CD4-positive, alpha-beta memory T cell (primary cell): ENCODE measurements around the gene EXOG. TPM values are rescaled to one million over a fixed set of nuclear protein-coding genes. Genes with fewer than 3 reads are reported as not detected.

ENCODE experiments used
- CTCF ChIA-PET: fragments of 350-600 bp; sonication (Branson Sonifier 250); formaldehyde crosslinking; loops from one replicate; lab custom pipeline; 2021; ENCODE audit warnings: inconsistent platforms; ENCODE audit not compliant: partially characterized antibody; lab: Charles Lee
- POLR2A ChIA-PET: fragments of 350-600 bp; sonication (Branson Sonifier 250); formaldehyde crosslinking; loops from one replicate; lab custom pipeline; 2021; ENCODE audit not compliant: partially characterized antibody; lab: Charles Lee
- DNase-seq, 5 donors: peaks; one replicate each; pipeline versions ENCODE4 v3.0.0 to v3.0.0-alpha.2; 2020 to 2022; ENCODE audit warnings: mixed read lengths in 1 of 5
- H3K27ac ChIP-seq: one replicate; pipeline ENCODE4 v1.7.0; 2013; ENCODE audit warnings: low read depth, low read length
- H3K27me3 ChIP-seq: 2 replicates; pipeline ENCODE4 v1.7.0; 2013; ENCODE audit warnings: mild to moderate bottlenecking, low read length, moderate library complexity; ENCODE audit not compliant: insufficient read depth
- H3K36me3 ChIP-seq: 2 replicates; pipeline ENCODE4 v1.7.0; 2013; ENCODE audit warnings: mild to moderate bottlenecking, low read length, moderate library complexity; ENCODE audit not compliant: insufficient read depth
- H3K4me1 ChIP-seq: 2 replicates; pipeline ENCODE4 v1.7.0; 2013; ENCODE audit warnings: mild to moderate bottlenecking, low read length, moderate library complexity; ENCODE audit not compliant: insufficient read depth
- H3K4me3 ChIP-seq, 2 donors: one replicate each; pipeline ENCODE4 v1.7.0; 2013; ENCODE audit warnings: low read length in 2 of 2, mild to moderate bottlenecking in 1 of 2
- H3K9me3 ChIP-seq, 2 donors: one replicate each; pipeline ENCODE4 v1.7.0; 2013; ENCODE audit warnings: low read length in 2 of 2, control low read depth in 1 of 2; ENCODE audit not compliant: control insufficient read depth in 1 of 2
- H3K27ac Mint-ChIP-seq, 7 donors: one replicate each; pipeline ENCODE4 v1.8.0; 2020 to 2021; ENCODE audit warnings: mixed read lengths in 7 of 7, mild to moderate bottlenecking in 6 of 7, inconsistent platforms in 3 of 7, moderate library complexity in 3 of 7
- H3K27me3 Mint-ChIP-seq, 2 donors: one replicate each; pipeline ENCODE4 v1.8.0; 2020 to 2021; ENCODE audit warnings: mixed read lengths in 2 of 2
- H3K36me3 Mint-ChIP-seq, 2 donors: one replicate each; pipeline ENCODE4 v1.8.0; 2020 to 2021; ENCODE audit warnings: mixed read lengths in 2 of 2, inconsistent platforms in 1 of 2, mild to moderate bottlenecking in 1 of 2
- H3K4me1 Mint-ChIP-seq, 4 donors: one replicate each; pipeline ENCODE4 v1.8.0; 2020 to 2021; ENCODE audit warnings: mixed read lengths in 4 of 4, mild to moderate bottlenecking in 1 of 4
- H3K4me3 Mint-ChIP-seq, 8 donors: one replicate each; pipeline ENCODE4 v1.8.0; 2020 to 2021; ENCODE audit warnings: mixed read lengths in 8 of 8, mild to moderate bottlenecking in 7 of 8, moderate library complexity in 6 of 8, inconsistent platforms in 3 of 8
- H3K9me3 Mint-ChIP-seq, 8 donors: one replicate each; pipeline ENCODE4 v1.8.0; 2020 to 2021; ENCODE audit warnings: mixed read lengths in 8 of 8, mild to moderate bottlenecking in 5 of 8, inconsistent platforms in 3 of 8, moderate library complexity in 1 of 8
- intact Hi-C: fragments of 100-400 bp; cut with micrococcal nuclease; formaldehyde crosslinking; loops from one replicate; pipeline ENCODE4 v1.15.1; 2023
- polyA plus RNA-seq, 2 donors: library from polyadenylated mRNA; unstranded; fragments of 300-500 nt; fragmentation: Illumina TruSeq; gene quantifications; one replicate each; pipeline ENCODE4 v1.2.3, GENCODE V29; 2021
- total RNA-seq, 2 experiments: library from RNA; stranded (reverse); gene quantifications; one replicate each; pipeline ENCODE4 v1.2.3, GENCODE V29; 2021

EXOG gene
- total and polyA plus RNA-seq, 4 experiments from 2014 or later = 2.6 to 33.3 (median 21.4) TPM

- Histone ChIP-seq H3K4me1 (no peaks in the 10 kb centered on the region), H3K27me3 (no peaks in the 10 kb centered on the region), H3K36me3 (no peaks in the 10 kb centered on the region), H3K27ac (no peak overlapping the region), H3K9me3 (no peaks in the 10 kb centered on the region), H3K4me3 (no peak overlapping the region)
- H3K4me1 Mint-ChIP-seq = peaks cover 0 to 2% (median 0%) of the 10 kb centered on the region in 4 donors
- H3K27me3 Mint-ChIP-seq = no peaks in the 10 kb centered on the region
- no peaks in the 10 kb centered on the region for H3K9me3 Mint-ChIP-seq
- intact Hi-C loops = no loop called here
- peak overlapping the region in 1 of 7 donors; percentile 3 for H3K27ac Mint-ChIP-seq
- ChIA-PET POLR2A (no interaction called here), CTCF (interaction anchor here (0.7 kb wide), 1 partner anchor 115 kb away, joined by 3 read pairs; no protein-coding TSS in a partner anchor)
- H3K36me3 Mint-ChIP-seq = peaks cover 27 to 29% of the 10 kb centered on the region in 2 donors
- DNase-seq = no peak
- no peak overlapping the region for H3K4me3 Mint-ChIP-seq
These were observed 40.5 kb downstream of the EXOG start for GRCh38 chr3:38536671-38537070.

GRCh38 chr3:38538773-38539353 is 42.7 kb downstream of the EXOG start:
- POLR2A ChIA-PET = interaction anchor here (0.9 kb wide), 1 partner anchor 17 kb away, joined by 3 read pairs; no protein-coding TSS in a partner anchor
- H3K27ac Mint-ChIP-seq = peak overlapping the region in 2 of 7 donors; percentile 3 to 22

DNA sequence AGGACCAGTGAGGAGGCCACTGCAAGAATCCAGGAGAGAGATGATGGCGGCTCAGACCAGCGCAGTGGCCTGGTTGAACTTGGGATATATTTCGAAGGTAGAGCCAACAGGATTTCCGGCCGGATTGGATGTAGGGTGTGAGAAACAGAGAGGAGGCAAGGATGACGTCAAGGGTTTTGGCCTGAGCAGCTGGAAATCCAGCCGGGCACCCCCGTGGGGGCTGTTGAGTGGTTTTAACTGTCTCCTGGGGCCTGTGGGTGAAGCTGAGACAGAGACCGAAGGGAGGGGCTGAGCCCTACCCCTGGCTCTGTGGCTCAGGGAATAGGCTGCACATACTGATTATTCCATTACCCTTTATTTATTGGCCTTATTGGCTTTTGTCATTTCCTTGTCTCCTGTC is 45.7 kb downstream of the EXOG start:
- ChIA-PET POLR2A (no interaction called here), CTCF (no interaction called here)
- Histone ChIP-seq H3K9me3 (no peaks in the 10 kb centered on the region), H3K27me3 (no peaks in the 10 kb centered on the region), H3K4me3 (no peak overlapping the region), H3K36me3 (no peaks in the 10 kb centered on the region), H3K27ac (no peak overlapping the region), H3K4me1 (no peaks in the 10 kb centered on the region)
- no peak overlapping the region for H3K27ac Mint-ChIP-seq
- no peaks in the 10 kb centered on the region for H3K27me3 Mint-ChIP-seq
- peaks cover 4% of the 10 kb centered on the region in 2 donors for H3K36me3 Mint-ChIP-seq
- intact Hi-C loops = no loop called here
- DNase-seq = no peak
- H3K4me1 Mint-ChIP-seq = peaks cover 0 to 2% (median 0%) of the 10 kb centered on the region in 4 donors
- no peak overlapping the region for H3K4me3 Mint-ChIP-seq
- no peaks in the 10 kb centered on the region for H3K9me3 Mint-ChIP-seq

More at GRCh38 chr3:38538773-38539353, 42.7 kb downstream of the EXOG start:
- Mint-ChIP-seq H3K9me3 (no peaks in the 10 kb centered on the region), H3K4me1 (peaks cover 0 to 2% (median 0%) of the 10 kb centered on the region in 4 donors), H3K36me3 (peaks cover 19 to 27% of the 10 kb centered on the region in 2 donors), H3K27me3 (no peaks in the 10 kb centered on the region), H3K4me3 (no peak overlapping the region)
- no peaks in the 10 kb centered on the region for H3K9me3 ChIP-seq
- no peaks in the 10 kb centered on the region for H3K36me3 ChIP-seq
- CTCF ChIA-PET = interaction anchor here (0.9 to 1.0 kb wide), 2 partner anchors 17 to 18 kb away, joined by 3 read pairs; no protein-coding TSS in a partner anchor
- H3K4me1 ChIP-seq = no peaks in the 10 kb centered on the region
- DNase-seq = no peak
- intact Hi-C loops = no loop called here
- no peak overlapping the region for H3K27ac ChIP-seq
- H3K4me3 ChIP-seq = no peak overlapping the region
- H3K27me3 ChIP-seq = no peaks in the 10 kb centered on the region

DNA sequence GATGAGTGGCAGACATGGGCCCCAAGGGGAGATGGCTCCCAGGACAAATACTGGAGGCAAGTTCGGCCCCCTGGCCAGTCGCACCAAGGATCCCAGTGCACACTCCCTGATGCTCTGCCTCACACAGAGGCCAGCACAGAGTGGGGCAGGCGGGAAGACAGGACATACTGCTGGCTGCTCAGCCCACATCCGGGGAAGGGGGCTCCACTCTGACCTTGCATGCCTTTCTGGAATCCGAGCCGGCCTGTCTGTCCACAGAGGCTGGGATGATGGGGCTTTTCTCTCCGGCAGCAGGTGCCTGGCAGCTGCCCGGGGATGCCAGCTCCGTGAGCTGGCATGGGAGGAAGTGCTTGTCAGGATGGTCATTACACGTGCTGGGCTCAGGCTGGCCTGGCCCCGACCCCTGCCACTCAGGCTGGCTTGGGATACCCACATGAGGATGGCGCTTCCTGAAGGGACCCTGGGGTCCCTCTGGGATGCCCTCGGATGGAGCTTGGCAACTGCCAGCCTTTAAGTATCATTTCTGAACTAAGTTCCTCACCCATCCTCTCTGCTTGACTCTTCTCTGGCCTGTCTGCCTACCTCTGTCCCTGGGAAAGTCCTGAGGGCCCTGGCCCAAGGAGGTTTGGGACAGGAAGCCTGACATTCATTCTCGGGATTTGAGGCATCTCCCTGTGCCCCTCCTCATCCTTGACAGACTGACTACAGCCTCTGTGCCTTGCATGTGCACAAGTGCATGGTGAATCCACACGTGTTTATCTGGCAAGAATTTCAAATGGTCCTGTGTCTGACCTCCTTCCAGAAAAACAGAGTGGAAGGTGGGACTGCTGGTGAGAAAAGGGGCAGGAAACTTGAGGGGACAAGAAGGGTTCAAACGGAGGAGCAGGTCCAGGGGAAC is 46.5 kb downstream of the EXOG start:
- H3K4me1 Mint-ChIP-seq = peaks cover 0 to 2% (median 0%) of the 10 kb centered on the region in 4 donors
- no peaks in the 10 kb centered on the region for H3K27me3 Mint-ChIP-seq
- Histone ChIP-seq H3K36me3 (no peaks in the 10 kb centered on the region), H3K4me3 (no peak overlapping the region), H3K27ac (no peak overlapping the region), H3K27me3 (no peaks in the 10 kb centered on the region), H3K4me1 (no peaks in the 10 kb centered on the region), H3K9me3 (no peaks in the 10 kb centered on the region)
- ChIA-PET POLR2A (no interaction called here), CTCF (interaction anchor here (2.1 kb wide), 1 partner anchor 21 kb away, joined by 6 read pairs; no protein-coding TSS in a partner anchor)
- intact Hi-C loops = no loop called here
- peak overlapping the region in 1 of 7 donors; percentile 32 for H3K27ac Mint-ChIP-seq
- no peak overlapping the region for H3K4me3 Mint-ChIP-seq
- peaks cover 2 to 4% of the 10 kb centered on the region in 2 donors for H3K36me3 Mint-ChIP-seq
- no peaks in the 10 kb centered on the region for H3K9me3 Mint-ChIP-seq
- no peak for DNase-seq

DNA sequence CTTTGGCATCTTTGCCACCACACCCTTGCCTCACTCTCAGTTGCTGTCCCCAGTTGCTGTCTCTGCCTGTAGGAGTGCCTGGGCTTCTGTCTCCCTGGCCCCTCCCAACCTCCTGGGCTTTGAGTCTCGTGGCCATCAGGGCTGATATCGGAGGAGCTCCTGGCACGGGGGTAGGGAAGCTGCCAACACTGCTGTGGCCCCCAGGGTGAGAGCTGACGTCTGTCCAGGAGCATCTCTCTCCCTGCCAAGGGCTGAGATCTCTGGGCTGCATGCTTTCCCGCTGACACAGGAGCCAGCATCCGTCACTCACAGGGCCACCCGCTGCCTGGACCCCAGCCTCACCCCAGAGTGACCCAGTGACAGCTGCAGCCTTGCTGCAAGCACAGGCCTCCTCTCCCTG is 47.4 kb downstream of the EXOG start:
- no peaks in the 10 kb centered on the region for H3K36me3 ChIP-seq
- peaks cover 2 to 4% of the 10 kb centered on the region in 2 donors for H3K36me3 Mint-ChIP-seq
- peaks cover 0 to 2% (median 0%) of the 10 kb centered on the region in 4 donors for H3K4me1 Mint-ChIP-seq
- no peaks in the 10 kb centered on the region for H3K9me3 Mint-ChIP-seq
- H3K27me3 Mint-ChIP-seq = no peaks in the 10 kb centered on the region
- no peak overlapping the region for H3K4me3 Mint-ChIP-seq
- no peak overlapping the region for H3K27ac ChIP-seq
- H3K4me1 ChIP-seq = no peaks in the 10 kb centered on the region
- DNase-seq = no peak
- intact Hi-C loops = no loop called here
- ChIA-PET CTCF (interaction anchor here (2.1 kb wide), 1 partner anchor 22 kb away, joined by 6 read pairs; no protein-coding TSS in a partner anchor), POLR2A (no interaction called here)
- no peak overlapping the region for H3K27ac Mint-ChIP-seq
- H3K27me3 ChIP-seq = no peaks in the 10 kb centered on the region
- no peak overlapping the region for H3K4me3 ChIP-seq
- no peaks in the 10 kb centered on the region for H3K9me3 ChIP-seq

DNA sequence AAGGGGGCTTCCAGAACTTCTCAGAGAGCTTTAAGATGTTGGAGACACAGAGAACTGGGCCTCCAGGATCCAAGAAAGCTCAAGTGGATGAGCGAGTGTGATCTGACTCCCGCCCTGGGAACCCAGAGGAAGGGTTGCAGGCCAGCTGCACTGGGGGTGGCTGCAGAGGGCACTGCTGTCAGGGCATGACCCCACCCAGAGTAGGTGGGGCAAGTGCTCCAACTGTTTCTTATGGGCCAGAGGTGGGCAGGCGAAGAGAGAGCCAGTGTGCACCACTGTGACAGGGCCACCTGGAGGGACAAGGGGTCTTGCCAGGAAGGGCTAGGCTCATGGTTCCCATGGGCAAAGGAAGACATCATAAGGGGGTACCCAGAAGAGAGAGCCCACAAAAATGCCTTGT is 48.8 kb downstream of the EXOG start:
- POLR2A ChIA-PET = no interaction called here
- no peaks in the 10 kb centered on the region for H3K27me3 Mint-ChIP-seq
- H3K9me3 Mint-ChIP-seq = no peaks in the 10 kb centered on the region
- no peaks in the 10 kb centered on the region for H3K36me3 Mint-ChIP-seq
- no peak overlapping the region for H3K27ac Mint-ChIP-seq
- intact Hi-C loops = no loop called here
- no peaks in the 10 kb centered on the region for H3K4me1 Mint-ChIP-seq
- Histone ChIP-seq H3K27ac (no peak overlapping the region), H3K4me3 (no peak overlapping the region), H3K36me3 (no peaks in the 10 kb centered on the region), H3K9me3 (no peaks in the 10 kb centered on the region), H3K4me1 (no peaks in the 10 kb centered on the region), H3K27me3 (no peaks in the 10 kb centered on the region)
- DNase-seq = no peak
- H3K4me3 Mint-ChIP-seq = no peak overlapping the region
- CTCF ChIA-PET = interaction anchor here (2.1 kb wide), 1 partner anchor 24 kb away, joined by 6 read pairs; no protein-coding TSS in a partner anchor

GRCh38 chr3:38545550-38545949 is 49.4 kb downstream of the EXOG start:
- H3K27ac ChIP-seq = no peak overlapping the region
- Mint-ChIP-seq H3K27ac (peak overlapping the region in 3 of 7 donors; percentile 2 to 55 (median 34)), H3K36me3 (no peaks in the 10 kb centered on the region), H3K9me3 (no peaks in the 10 kb centered on the region), H3K4me3 (no peak overlapping the region), H3K27me3 (no peaks in the 10 kb centered on the region), H3K4me1 (no peaks in the 10 kb centered on the region)
- ChIA-PET CTCF (no interaction called here), POLR2A (no interaction called here)
- DNase-seq = no peak
- H3K4me3 ChIP-seq = no peak overlapping the region
- H3K27me3 ChIP-seq = no peaks in the 10 kb centered on the region
- H3K36me3 ChIP-seq = no peaks in the 10 kb centered on the region
- intact Hi-C loops = no loop called here
- H3K4me1 ChIP-seq = no peaks in the 10 kb centered on the region
- H3K9me3 ChIP-seq = no peaks in the 10 kb centered on the region
